T-helper 9 cell (primary cell): ENCODE measurements around the gene ZFYVE26.
"Not testable (repeated sequence)": the region's sequence is repeated elsewhere in the genome, so short reads cannot be mapped to it uniquely, and the experiment has no call there.

Source experiments
- DNase-seq: peaks from one replicate; pipeline ENCODE4 v3.0.0-alpha.2; 2020
- total RNA-seq, 2 donors: gene quantifications; one replicate each; lab custom pipeline; 2026; lab: John Stamatoyannopoulos, UW

Gene ZFYVE26
- 45.9 to 97.1 reads per million in 2 donors for total RNA-seq

- DNase-seq, result peak; percentile 81
These were observed at the start of gene ZFYVE26 for GRCh38 chr14:67816326-67817002. Gene ZFYVE26 (minus strand): TSS chr14:67816590. CDS start chr14:67815963, 627 bp downstream.

- DNase-seq, result no peak
These were observed 46.8 kb upstream of the ZFYVE26 start for GRCh38 chr14:67863223-67863622.

GRCh38 chr14:67859169-67859749, 42.9 kb upstream of the ZFYVE26 start:
- DNase-seq, result no peak

- no peak for DNase-seq
These were observed 41.5 kb upstream of the ZFYVE26 start for GRCh38 chr14:67857778-67858350.

- no peak for DNase-seq
These were observed 40.4 kb upstream of the ZFYVE26 start for GRCh38 chr14:67856827-67857226.

GRCh38 chr14:67853715-67854114, 37.3 kb upstream of the ZFYVE26 start:
- no peak for DNase-seq

- DNase-seq, result no peak
These were observed 36.7 kb upstream of the ZFYVE26 start for GRCh38 chr14:67852926-67853604.

- DNase-seq, result no peak
These were observed 35.5 kb upstream of the ZFYVE26 start for GRCh38 chr14:67851785-67852410.

GRCh38 chr14:67850066-67850830, 33.9 kb upstream of the ZFYVE26 start:
- no peak for DNase-seq

GRCh38 chr14:67846029-67846610, 29.7 kb upstream of the ZFYVE26 start:
- no peak for DNase-seq

- DNase-seq, result peak; percentile 47
These were observed 20.7 kb upstream of the ZFYVE26 start for GRCh38 chr14:67837011-67837624.

- no peak for DNase-seq
These were observed 19.2 kb upstream of the ZFYVE26 start for GRCh38 chr14:67835596-67835995.

GRCh38 chr14:67833403-67833802, 17.0 kb upstream of the ZFYVE26 start:
- DNase-seq, result no peak

- DNase-seq, result no peak
These were observed 14.7 kb upstream of the ZFYVE26 start for GRCh38 chr14:67831113-67831512.

- DNase-seq, result no peak
These were observed 4.7 kb upstream of the ZFYVE26 start for GRCh38 chr14:67821121-67821520.

GRCh38 chr14:67820428-67820971, 4.1 kb upstream of the ZFYVE26 start:
- DNase-seq, result no peak

GRCh38 chr14:67819563-67820421, 3.4 kb upstream of the ZFYVE26 start, which contains the start of gene RAD51B:
Gene RAD51B (plus strand): TSS chr14:67819779.
- peak; percentile 82 for DNase-seq

GRCh38 chr14:67818476-67818875, 2.1 kb upstream of the ZFYVE26 start:
- not testable (repeated sequence) for DNase-seq

- DNase-seq, result no peak
These were observed 1.5 kb upstream of the ZFYVE26 start for GRCh38 chr14:67817750-67818438.
